GM23248 (cell line): Measurements from ENCODE around the gene INSRR.

Experiments used
- EZH2 ChIP-seq: fragments of 200-600 bp; sonication (generic); IDR thresholded peaks from 2 replicates; pipeline ENCODE4 v1.6.1; 2018; ENCODE audit warnings: antibody characterized with exemption, mild to moderate bottlenecking; ENCODE audit not compliant: insufficient read depth, poor library complexity, severe bottlenecking
- EZH2phosphoT487 ChIP-seq: fragments of 200-600 bp; sonication (generic); IDR thresholded peaks from 2 replicates; pipeline ENCODE4 v1.6.1; 2018; ENCODE audit warnings: antibody characterized with exemption, moderate library complexity, mild to moderate bottlenecking, low read depth; ENCODE audit not compliant: insufficient read depth

GRCh38 chr1:156882543-156882942, 23.6 kb upstream of the INSRR start:
- TF ChIP-seq EZH2phosphoT487 (no peak), EZH2 (no peak)
